Astrocyte (in vitro differentiated cells and primary cell): ENCODE measurements around the gene TMUB1. TPM values are rescaled to one million over a fixed set of nuclear protein-coding genes. Genes with fewer than 3 reads are reported as not detected.
A peak's percentile ranks its signal among the peaks of the same experiment; 100 is the strongest.

ENCODE experiments used
- DNase-seq: peaks from one replicate; pipeline ENCODE4 v3.0.0-alpha.2; 2010; ENCODE audit warnings: low read depth
- FAIRE-seq: peaks from 2 replicates; lab custom pipeline; 2011; peaks lifted over from hg19 to GRCh38; lab: Jason Lieb, UNC
- H2AFZ ChIP-seq: 2 replicates; pipeline ENCODE4 v1.6.0; 2012; ENCODE audit warnings: low read depth, low read length, inconsistent platforms
- H3K27ac ChIP-seq: 2 replicates; pipeline ENCODE4 v1.5.1; 2011; ENCODE audit warnings: low read depth, low read length, inconsistent platforms
- H3K27me3 ChIP-seq: 2 replicates; pipeline ENCODE4 v1.6.0; 2011; ENCODE audit warnings: low read length, inconsistent platforms; ENCODE audit not compliant: insufficient read depth
- H3K36me3 ChIP-seq: 2 replicates; pipeline ENCODE4 v1.5.1; 2011; ENCODE audit warnings: low read length, inconsistent platforms; ENCODE audit not compliant: insufficient read depth
- H3K4me1 ChIP-seq: 2 replicates; pipeline ENCODE4 v1.5.1; 2011; ENCODE audit warnings: low read length, inconsistent platforms; ENCODE audit not compliant: insufficient read depth
- H3K4me2 ChIP-seq: 2 replicates; pipeline ENCODE4 v1.6.0; 2012; ENCODE audit warnings: low read length, inconsistent platforms
- H3K4me3 ChIP-seq: 2 replicates; pipeline ENCODE4 v1.5.1; 2011; ENCODE audit warnings: low read depth, mild to moderate bottlenecking, low read length, inconsistent platforms; ENCODE audit not compliant: insufficient read depth
- H3K79me2 ChIP-seq: 2 replicates; pipeline ENCODE4 v1.6.0; 2012; ENCODE audit warnings: mild to moderate bottlenecking, low read length, inconsistent platforms; ENCODE audit not compliant: insufficient read depth
- H3K9ac ChIP-seq: 2 replicates; pipeline ENCODE4 v1.6.0; 2012; ENCODE audit warnings: mild to moderate bottlenecking, low read length, inconsistent platforms
- H3K9me3 ChIP-seq: 2 replicates; pipeline ENCODE4 v1.5.1; 2012; ENCODE audit warnings: low read depth, mild to moderate bottlenecking, low read length, inconsistent platforms; ENCODE audit not compliant: insufficient read depth
- H4K20me1 ChIP-seq: 2 replicates; pipeline ENCODE4 v1.6.0; 2012; ENCODE audit warnings: low read length, inconsistent platforms; ENCODE audit not compliant: insufficient read depth
- H3K27ac Mint-ChIP-seq: one replicate; pipeline ENCODE4 v1.8.0; 2021; ENCODE audit warnings: mild to moderate bottlenecking, mixed read lengths; ENCODE audit not compliant: unreplicated experiment
- H3K27me3 Mint-ChIP-seq: one replicate; pipeline ENCODE4 v1.8.0; 2021; ENCODE audit warnings: low read depth, mixed read lengths; ENCODE audit not compliant: unreplicated experiment
- H3K36me3 Mint-ChIP-seq: one replicate; pipeline ENCODE4 v1.8.0; 2021; ENCODE audit warnings: low read depth, mixed read lengths; ENCODE audit not compliant: unreplicated experiment
- H3K4me1 Mint-ChIP-seq: one replicate; pipeline ENCODE4 v1.8.0; 2021; ENCODE audit warnings: low read depth, mixed read lengths; ENCODE audit not compliant: unreplicated experiment
- H3K4me3 Mint-ChIP-seq: one replicate; pipeline ENCODE4 v1.8.0; 2021; ENCODE audit warnings: mild to moderate bottlenecking, moderate library complexity, mixed read lengths; ENCODE audit not compliant: unreplicated experiment
- H3K9me3 Mint-ChIP-seq: one replicate; pipeline ENCODE4 v1.8.0; 2021; ENCODE audit warnings: mild to moderate bottlenecking, mixed read lengths; ENCODE audit not compliant: unreplicated experiment
- CTCF ChIP-seq: IDR thresholded peaks from 2 replicates; pipeline ENCODE4 v1.5.1; 2011; ENCODE audit warnings: low read depth, mild to moderate bottlenecking, inconsistent platforms, low read length, moderate library complexity; ENCODE audit not compliant: insufficient read depth
- EZH2 ChIP-seq: IDR thresholded peaks from 2 replicates; pipeline ENCODE4 v1.6.1; 2012; ENCODE audit warnings: mild to moderate bottlenecking, low read length, inconsistent platforms; ENCODE audit not compliant: insufficient read depth
- total RNA-seq: library from RNA; stranded (reverse); gene quantifications from 2 replicates; pipeline ENCODE4 v1.2.1, GENCODE V29; 2021

Gene TMUB1
- total RNA-seq, 1 donor from 2014 or later: 42.9 TPM

GRCh38 chr7:151117565-151117964 lies 34.3 kb upstream of the TMUB1 start:
- H3K4me3 Mint-ChIP-seq: peak overlapping the region; percentile 20
- Histone ChIP-seq H3K79me2 (peaks cover 43% of the 10 kb centered on the region), H3K9me3 (no peaks in the 10 kb centered on the region), H3K27ac (no peak overlapping the region), H3K36me3 (no peaks in the 10 kb centered on the region), H3K27me3 (no peaks in the 10 kb centered on the region), H3K4me1 (peaks cover 30% of the 10 kb centered on the region), H4K20me1 (peaks cover 74% of the 10 kb centered on the region), H3K4me2 (no peak overlapping the region), H3K4me3 (no peak overlapping the region), H2AFZ (no peak overlapping the region), H3K9ac (no peak overlapping the region)
- H3K27me3 Mint-ChIP-seq: no peaks in the 10 kb centered on the region
- peaks cover 20% of the 10 kb centered on the region for H3K4me1 Mint-ChIP-seq
- H3K27ac Mint-ChIP-seq: no peak overlapping the region
- H3K9me3 Mint-ChIP-seq: no peaks in the 10 kb centered on the region
- FAIRE-seq: no peak
- DNase-seq: no peak
- TF ChIP-seq EZH2 (no peak), CTCF (no peak)
- peaks cover 19% of the 10 kb centered on the region for H3K36me3 Mint-ChIP-seq

- no peaks in the 10 kb centered on the region for H3K27me3 ChIP-seq
- no peaks in the 10 kb centered on the region for H3K9me3 ChIP-seq
- Mint-ChIP-seq H3K4me3 (peak overlapping the region; percentile 57), H3K27me3 (no peaks in the 10 kb centered on the region), H3K36me3 (peaks cover 19% of the 10 kb centered on the region), H3K27ac (peak overlapping the region; percentile 41), H3K9me3 (no peaks in the 10 kb centered on the region), H3K4me1 (peaks cover 26% of the 10 kb centered on the region)
- peaks cover 50% of the 10 kb centered on the region for H3K79me2 ChIP-seq
- no peak overlapping the region for H3K4me3 ChIP-seq
- H3K36me3 ChIP-seq: no peaks in the 10 kb centered on the region
- DNase-seq: no peak
- peaks cover 30% of the 10 kb centered on the region for H3K4me1 ChIP-seq
- no peak overlapping the region for H3K27ac ChIP-seq
- H2AFZ ChIP-seq: no peak overlapping the region
- peaks cover 78% of the 10 kb centered on the region for H4K20me1 ChIP-seq
- peak overlapping the region; percentile 79 for H3K4me2 ChIP-seq
- TF ChIP-seq EZH2 (no peak), CTCF (no peak)
- H3K9ac ChIP-seq: no peak overlapping the region
- FAIRE-seq: no peak
Observed at GRCh38 chr7:151116603-151117440, 33.5 kb upstream of the TMUB1 start.

- H3K4me1 Mint-ChIP-seq: peaks cover 29% of the 10 kb centered on the region
- no peak for FAIRE-seq
- H3K4me1 ChIP-seq: peaks cover 30% of the 10 kb centered on the region
- H3K9ac ChIP-seq: peak overlapping the region; percentile 5
- peak overlapping the region; percentile 79 for H3K4me2 ChIP-seq
- no peak for TF ChIP-seq CTCF
- no peak for TF ChIP-seq EZH2
- peak overlapping the region; percentile 86 for H3K4me3 Mint-ChIP-seq
- H3K9me3 Mint-ChIP-seq: no peaks in the 10 kb centered on the region
- peak overlapping the region; percentile 44 for H3K4me3 ChIP-seq
- peaks cover 78% of the 10 kb centered on the region for H4K20me1 ChIP-seq
- peaks cover 12% of the 10 kb centered on the region for H3K36me3 Mint-ChIP-seq
- H3K27ac ChIP-seq: no peak overlapping the region
- H2AFZ ChIP-seq: no peak overlapping the region
- H3K79me2 ChIP-seq: peaks cover 59% of the 10 kb centered on the region
- DNase-seq: no peak
- no peaks in the 10 kb centered on the region for H3K9me3 ChIP-seq
- no peaks in the 10 kb centered on the region for H3K27me3 Mint-ChIP-seq
- no peaks in the 10 kb centered on the region for H3K27me3 ChIP-seq
- H3K27ac Mint-ChIP-seq: peak overlapping the region; percentile 81
- no peaks in the 10 kb centered on the region for H3K36me3 ChIP-seq
Observed at GRCh38 chr7:151115836-151116418, 32.6 kb upstream of the TMUB1 start.
